NOMO-1 (cell line): ENCODE results near the gene ING1.
"Not testable (repeated sequence)": the region's sequence is repeated elsewhere in the genome, so short reads cannot be mapped to it uniquely, and the experiment has no call there.

Source experiments
- DNase-seq, 2 experiments: peaks; one replicate each; lab custom pipeline; 2025; ENCODE audit not compliant: unreplicated experiment in 2 of 2; lab: John Stamatoyannopoulos, UW

The ING1 gene

GRCh38 chr13:110713642-110713952 lies at the start of gene ING1:
TSS of gene ING1 (plus strand) at chr13:110713700. CDS start at chr13:110714150, 450 bp downstream.
- DNase-seq: no peak

DNA sequence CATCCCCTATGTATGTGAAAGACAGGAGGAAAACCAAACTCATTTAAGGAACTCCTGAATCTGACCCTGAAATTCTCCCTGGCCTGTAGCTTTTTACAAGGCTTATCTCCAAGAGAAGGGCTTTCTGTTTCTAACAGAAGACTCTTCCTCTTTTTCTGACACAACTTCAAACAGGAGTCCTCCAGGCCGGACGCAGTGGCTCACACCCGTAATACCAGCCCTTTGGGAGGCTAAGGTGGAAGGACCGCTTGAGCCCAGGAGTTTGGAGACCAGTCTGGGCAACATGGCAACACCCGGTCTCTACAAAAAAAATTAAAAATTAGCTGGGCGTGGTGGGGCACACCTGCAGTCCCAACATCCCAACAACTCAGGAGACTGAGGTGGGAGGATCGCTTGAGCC lies 49.5 kb upstream of the ING1 start:
- DNase-seq: no peak

DNA sequence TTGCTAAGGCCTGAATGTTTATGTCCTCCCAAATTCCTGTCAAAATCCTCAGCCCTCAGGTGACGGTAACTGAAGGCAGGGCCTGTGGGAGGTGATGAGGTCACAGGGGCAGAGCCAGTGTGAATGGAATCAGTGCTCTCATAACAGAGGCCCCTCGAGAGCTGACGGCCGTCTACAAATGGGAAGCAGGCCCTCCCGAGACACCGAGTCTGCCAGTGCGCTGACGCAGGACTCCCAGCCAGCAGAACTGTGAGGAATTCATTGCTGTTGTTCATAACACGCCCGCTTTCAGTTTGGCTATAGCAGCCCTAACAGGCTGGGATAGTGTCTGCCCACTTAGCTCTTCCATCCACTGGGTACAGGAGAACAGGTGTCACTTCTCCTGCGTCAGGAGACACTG lies 48.8 kb upstream of the ING1 start:
- DNase-seq: no peak

GRCh38 chr13:110665491-110666254 lies 47.8 kb upstream of the ING1 start:
- DNase-seq: peak; percentile 71 to 93

GRCh38 chr13:110666255-110666533 lies 47.3 kb upstream of the ING1 start:
- no peak for DNase-seq

GRCh38 chr13:110669036-110669435 lies 44.5 kb upstream of the ING1 start:
- DNase-seq: no peak

- not testable (repeated sequence) for DNase-seq
These were observed 43.7 kb upstream of the ING1 start for GRCh38 chr13:110669814-110670213.

GRCh38 chr13:110676595-110677587 lies 36.6 kb upstream of the ING1 start:
- peak in 1 of 2 experiments; percentile 2 for DNase-seq

- no peak for DNase-seq
These were observed 35.6 kb upstream of the ING1 start for GRCh38 chr13:110677731-110678545.

GRCh38 chr13:110680852-110681251 lies 32.6 kb upstream of the ING1 start:
- DNase-seq: no peak

- DNase-seq: no peak
These were observed 31.5 kb upstream of the ING1 start for GRCh38 chr13:110681868-110682550.

- no peak for DNase-seq
These were observed 30.8 kb upstream of the ING1 start for GRCh38 chr13:110682746-110683145.

- no peak for DNase-seq
These were observed 30.2 kb upstream of the ING1 start for GRCh38 chr13:110683203-110683883.

DNA sequence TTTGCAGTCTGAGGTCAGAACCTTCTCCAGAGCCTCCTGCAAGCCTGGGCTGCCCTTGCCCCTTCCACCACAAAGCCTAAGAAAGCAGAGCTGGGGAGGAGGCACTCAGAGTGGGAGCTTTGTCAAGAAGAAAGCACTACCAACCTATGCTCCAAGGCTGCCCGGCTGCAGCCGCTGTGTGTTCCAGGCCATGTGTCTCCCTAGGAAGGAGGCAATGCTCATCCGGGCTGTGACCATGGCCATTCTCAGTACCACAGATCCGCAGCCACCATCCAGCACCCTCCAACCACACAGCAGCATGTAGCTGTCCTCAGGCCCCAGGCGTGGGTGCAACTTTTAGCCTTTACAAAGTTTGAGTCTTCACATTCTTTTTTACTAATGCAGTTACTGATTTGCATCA lies 29.6 kb upstream of the ING1 start:
- DNase-seq: no peak

DNA sequence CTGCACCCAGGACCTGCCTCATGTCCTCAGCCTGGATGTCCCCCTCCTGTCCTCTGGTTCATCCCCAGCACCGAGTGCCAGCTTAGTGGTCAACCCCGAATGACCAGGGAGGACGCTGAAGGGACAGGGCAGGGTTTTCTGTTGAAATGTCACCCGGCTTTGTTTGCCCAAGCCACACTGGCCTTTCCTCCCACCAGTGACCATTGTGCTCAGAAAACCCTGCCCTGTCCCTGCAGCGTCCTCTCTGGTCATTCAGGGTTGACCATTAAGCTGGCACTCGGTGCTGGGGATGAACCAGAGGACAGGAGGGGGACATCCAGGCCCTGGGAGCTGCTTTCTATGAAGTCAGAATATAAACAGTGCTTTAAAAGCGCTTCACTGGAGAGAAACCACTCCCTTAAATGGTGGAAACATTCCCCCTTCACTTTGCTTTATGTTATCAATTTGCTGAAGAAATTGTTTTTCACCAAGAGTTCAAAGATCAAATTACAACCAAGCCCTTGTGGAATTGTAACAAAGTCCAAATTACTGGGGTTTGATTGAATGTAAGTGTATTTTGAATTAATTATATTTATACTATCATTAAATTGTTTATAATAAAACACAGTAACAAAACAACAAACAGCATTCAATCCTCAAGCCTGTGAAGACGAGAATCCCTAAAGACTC lies 29.0 kb upstream of the ING1 start:
- DNase-seq: no peak

GRCh38 chr13:110685305-110686020 lies 28.0 kb upstream of the ING1 start:
- DNase-seq: no peak

GRCh38 chr13:110687736-110688135 lies 25.8 kb upstream of the ING1 start:
- no peak for DNase-seq

DNA sequence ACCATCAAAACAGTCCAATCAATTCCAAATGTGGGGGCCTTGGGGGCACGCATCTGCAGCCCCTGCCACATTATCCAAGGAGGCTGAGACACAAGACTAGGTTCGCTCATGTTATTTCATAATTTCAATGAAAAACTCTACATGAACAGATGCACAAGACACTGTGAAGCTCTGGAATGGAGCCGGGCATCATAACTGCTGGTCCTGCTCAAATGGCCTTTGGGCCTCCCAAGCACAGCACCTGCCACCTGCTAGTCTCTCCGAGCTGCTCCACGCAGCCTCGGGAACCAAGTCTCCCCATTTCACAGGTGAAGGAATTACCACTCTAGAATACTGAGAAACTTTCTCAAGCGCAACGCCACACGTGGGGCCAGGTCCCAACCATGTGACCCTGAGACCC lies 24.5 kb upstream of the ING1 start:
- no peak for DNase-seq

GRCh38 chr13:110689711-110690110 lies 23.8 kb upstream of the ING1 start:
- no peak for DNase-seq
